IMR-90 (cell line): ENCODE results near the gene SPECC1L. TPM values are rescaled to one million over a fixed set of nuclear protein-coding genes. Genes with fewer than 3 reads are reported as not detected.

ENCODE experiments used
- ATAC-seq: fragments of 200-7000 bp; cut with Tn5 transposase; 2 replicates; pipeline ENCODE4 v1.9.1; 2020; ENCODE audit warnings: low read depth, mild to moderate bottlenecking, moderate library complexity
- BruUV-seq: library from RNA; stranded (reverse); fragments of 400-500 nt; replicated peaks from 2 replicates; lab custom pipeline; 2021; lab: Mats Ljungman, UMichigan
- CTCF ChIA-PET: fragments of 300-600 bp; formaldehyde crosslinking; extraction: SDS; loops from one replicate; lab custom pipeline; 2021; ENCODE audit warnings: antibody characterized with exemption; lab: Yijun Ruan, JAX
- POLR2A ChIA-PET: fragments of 300-600 bp; sonication (Branson Sonifier 250); formaldehyde crosslinking; loops from one replicate; lab custom pipeline; 2022; ENCODE audit warnings: antibody characterized with exemption; ENCODE audit not compliant: unreplicated experiment; lab: Charles Lee
- DNase-seq: peaks from one replicate; pipeline ENCODE4 v3.0.0; 2013
- H2AFZ ChIP-seq: replicated peaks from 2 replicates; pipeline ENCODE3; 2013; ENCODE audit warnings: low read length, mild to moderate bottlenecking; ENCODE audit not compliant: poor library complexity
- H2AK5ac ChIP-seq: 2 replicates; pipeline ENCODE4 v1.6.1; 2013; ENCODE audit warnings: low read depth, low read length, inconsistent platforms
- H2AK9ac ChIP-seq: replicated peaks from 2 replicates; pipeline ENCODE3; 2013; ENCODE audit warnings: mild to moderate bottlenecking, low read depth, low read length, moderate library complexity; ENCODE audit not compliant: poor library complexity
- H2BK120ac ChIP-seq: 2 replicates; pipeline ENCODE4 v1.6.1; 2013; ENCODE audit warnings: low read depth, low read length, inconsistent platforms
- H2BK15ac ChIP-seq: 3 replicates; pipeline ENCODE4 v1.6.1; 2013; ENCODE audit warnings: low read depth, low read length, inconsistent platforms
- H2BK20ac ChIP-seq: 2 replicates; pipeline ENCODE4 v1.6.1; 2013; ENCODE audit warnings: low read depth, mild to moderate bottlenecking, inconsistent platforms, low read length, moderate library complexity
- H2BK5ac ChIP-seq: 2 replicates; pipeline ENCODE4 v1.6.1; 2013; ENCODE audit warnings: mild to moderate bottlenecking, low read depth, low read length, inconsistent platforms; ENCODE audit not compliant: poor library complexity, severe bottlenecking
- H3K14ac ChIP-seq: replicated peaks from 2 replicates; pipeline ENCODE4 v1.6.1; 2013; ENCODE audit warnings: low read depth, low read length, inconsistent platforms
- H3K18ac ChIP-seq: 2 replicates; pipeline ENCODE4 v1.6.1; 2013; ENCODE audit warnings: low read depth, low read length, control low read depth
- H3K23ac ChIP-seq: 2 replicates; pipeline ENCODE4 v1.6.1; 2013; ENCODE audit warnings: low read depth, low read length, inconsistent platforms
- H3K27ac ChIP-seq: 2 replicates; pipeline ENCODE4 v1.5.1; 2013; ENCODE audit warnings: mild to moderate bottlenecking, control low read depth, low read length; ENCODE audit not compliant: insufficient read depth
- H3K27me3 ChIP-seq: 2 replicates; pipeline ENCODE4 v1.6.1; 2013; ENCODE audit warnings: low read length; ENCODE audit not compliant: control insufficient read depth, insufficient read depth
- H3K36me3 ChIP-seq: 2 replicates; pipeline ENCODE4 v1.6.1; 2013; ENCODE audit warnings: low read length, mixed read lengths; ENCODE audit not compliant: control insufficient read depth, insufficient read depth
- H3K4ac ChIP-seq: 2 replicates; pipeline ENCODE4 v1.6.1; 2013; ENCODE audit warnings: low read depth, low read length, inconsistent platforms
- H3K4me1 ChIP-seq: 2 replicates; pipeline ENCODE4 v1.6.1; 2013; ENCODE audit warnings: low read length, mixed read lengths; ENCODE audit not compliant: control insufficient read depth, insufficient read depth
- H3K4me2 ChIP-seq: 2 replicates; pipeline ENCODE4 v1.6.1; 2013; ENCODE audit warnings: low read depth, mild to moderate bottlenecking, control low read depth, low read length, moderate library complexity
- H3K4me3 ChIP-seq: 2 replicates; pipeline ENCODE4 v1.5.1; 2013; ENCODE audit warnings: low read depth, mild to moderate bottlenecking, control low read depth, low read length, moderate library complexity; ENCODE audit not compliant: insufficient read depth
- H3K56ac ChIP-seq: 2 replicates; pipeline ENCODE4 v1.6.1; 2013; ENCODE audit warnings: low read length, inconsistent platforms; ENCODE audit not compliant: insufficient read depth; ENCODE audit errors: extremely low read depth
- H3K79me1 ChIP-seq, 2 experiments: 2 replicates each; pipeline ENCODE4 v1.6.1; 2013; ENCODE audit warnings: low read length in 2 of 2, inconsistent platforms in 1 of 2, low read depth in 1 of 2
- H3K9ac ChIP-seq: 2 replicates; pipeline ENCODE4 v1.6.1; 2013; ENCODE audit warnings: low read depth, low read length, control low read depth
- H3K9me1 ChIP-seq: 2 replicates; pipeline ENCODE4 v1.6.1; 2013; ENCODE audit warnings: low read length, inconsistent platforms; ENCODE audit not compliant: insufficient read depth
- H3K9me3 ChIP-seq: 2 replicates; pipeline ENCODE4 v1.6.1; 2013; ENCODE audit warnings: low read length; ENCODE audit not compliant: control insufficient read depth, insufficient read depth
- H4K20me1 ChIP-seq: 2 replicates; pipeline ENCODE4 v1.6.1; 2013; ENCODE audit warnings: low read length, inconsistent platforms; ENCODE audit not compliant: insufficient read depth
- H4K5ac ChIP-seq: 2 replicates; pipeline ENCODE4 v1.6.1; 2013; ENCODE audit warnings: mild to moderate bottlenecking, low read depth, low read length, control low read depth
- H4K8ac ChIP-seq, 2 experiments: 2 replicates each; pipeline ENCODE4 v1.6.1; 2013; ENCODE audit warnings: low read depth in 2 of 2, low read length in 2 of 2, control low read depth in 1 of 2, inconsistent platforms in 1 of 2
- H4K91ac ChIP-seq: 2 replicates; pipeline ENCODE4 v1.6.1; 2013; ENCODE audit warnings: low read depth, low read length, inconsistent platforms; ENCODE audit not compliant: insufficient read depth
- BHLHE40 ChIP-seq: fragments of 150-350 bp; IDR thresholded peaks from 2 replicates; pipeline ENCODE4 v1.6.1; 2016; ENCODE audit warnings: mild to moderate bottlenecking, low read depth, low read length
- CTCF ChIP-seq: conservative IDR thresholded peaks from 2 replicates; pipeline ENCODE4 v1.5.1; 2012; ENCODE audit warnings: mild to moderate bottlenecking, low read depth, low read length, improper control_type of control experiment
- ELK1 ChIP-seq: fragments of 150-350 bp; IDR thresholded peaks from 2 replicates; pipeline ENCODE4 v1.6.1; 2016; ENCODE audit warnings: low read depth, mild to moderate bottlenecking, low read length, moderate library complexity, borderline replicate concordance
- MAFK ChIP-seq: IDR thresholded peaks from 2 replicates; pipeline ENCODE4 v1.6.1; 2012; ENCODE audit warnings: low read depth, low read length, improper control_type of control experiment
- MAZ ChIP-seq: IDR thresholded peaks from 2 replicates; pipeline ENCODE4 v1.6.1; 2012; ENCODE audit warnings: low read depth, mild to moderate bottlenecking, low read length, improper control_type of control experiment, moderate library complexity, borderline replicate concordance
- MXI1 ChIP-seq: IDR thresholded peaks from 2 replicates; pipeline ENCODE4 v1.6.1; 2012; ENCODE audit warnings: low read depth, mild to moderate bottlenecking, low read length, moderate library complexity, borderline replicate concordance
- NFE2L2 ChIP-seq: fragments of 150-350 bp; IDR thresholded peaks from 2 replicates; pipeline ENCODE4 v1.6.1; 2016; ENCODE audit warnings: low read depth, mild to moderate bottlenecking, low read length
- POLR2A ChIP-seq: IDR thresholded peaks from 2 replicates; pipeline ENCODE4 v1.6.1; 2012; ENCODE audit warnings: mild to moderate bottlenecking, low read depth, low read length
- RAD21 ChIP-seq: IDR thresholded peaks from 2 replicates; pipeline ENCODE4 v1.6.1; 2012; ENCODE audit warnings: low read length, improper control_type of control experiment
- SMC3 ChIP-seq: fragments of 150-350 bp; IDR thresholded peaks from 2 replicates; pipeline ENCODE4 v1.6.1; 2016; ENCODE audit warnings: low read depth, mild to moderate bottlenecking, antibody characterized with exemption, low read length, moderate library complexity
- WGBS, 2 experiments: methylation state at CpG; one replicate each; pipeline versions ENCODE4 v1.1.5 to v1.1.7; 2013; ENCODE audit warnings: missing lambda C conversion rate in 2 of 2; ENCODE audit not compliant: insufficient read length in 1 of 2; ENCODE audit errors: extremely low coverage in 2 of 2; 5-methylcytosine and 5-hydroxymethylcytosine counted together
- dilution Hi-C: fragments of 300-500 bp; cut with HindIII; formaldehyde crosslinking; loops from one replicate; pipeline ENCODE4 v1.14.3; 2018; ENCODE audit warnings: low sequenced_read_pairs; ENCODE audit not compliant: unreplicated experiment
- in situ Hi-C: fragments of 300-500 bp; cut with MboI; formaldehyde crosslinking; loops from 3 replicates; pipeline ENCODE4 v1.14.3; 2019; ENCODE audit warnings: low sequenced_read_pairs, inconsistent platforms, mixed read lengths
- intact Hi-C: fragments of 100-400 bp; cut with micrococcal nuclease; formaldehyde crosslinking; loops from 2 replicates; pipeline ENCODE4 v1.10.0; 2022
- polyA plus RNA-seq, 3 experiments: library from polyadenylated mRNA; depleted of rRNA; stranded (reverse); fragments of >200 nt; gene quantifications; 2 replicates each; pipeline ENCODE4 v1.2.3, GENCODE V29; 2012; ENCODE audit warnings: low replicate concordance in 1 of 3
- total RNA-seq: library from RNA; depleted of rRNA; stranded (reverse); fragments of >200 nt; gene quantifications from 2 replicates; pipeline ENCODE4 v1.2.3, GENCODE V29; 2012

The SPECC1L gene
- total and polyA plus RNA-seq, 2 of the 4 experiments (the other 2 are of a cell fraction): 18.7 to 44.1 TPM

GRCh38 chr22:24394254-24394653 lies 123.6 kb downstream of the SPECC1L start:
- no peak overlapping the region for H3K4ac ChIP-seq
- H3K27ac ChIP-seq: no peak overlapping the region
- no TSS peak for BruUV-seq
- H2BK15ac ChIP-seq: no peak overlapping the region
- H3K79me1 ChIP-seq: peaks cover 12 to 75% of the 10 kb centered on the region in 2 experiments
- no peak overlapping the region for H2AK5ac ChIP-seq
- DNase-seq (no peak), ATAC-seq (no peak)
- H3K18ac ChIP-seq: no peak overlapping the region
- peaks cover 26% of the 10 kb centered on the region for H3K9me1 ChIP-seq
- POLR2A ChIA-PET: no interaction called here
- dilution Hi-C loops: no loop called here
- no peak overlapping the region for H3K14ac ChIP-seq
- no CpG with 5 or more reads among the region's 2 CpGs for WGBS, 2 experiments
- no peak overlapping the region for H3K4me3 ChIP-seq
- no peak overlapping the region for H2BK120ac ChIP-seq
- TF ChIP-seq MAFK: no peak
- TF ChIP-seq RAD21: no peak
- TF ChIP-seq ELK1: no peak
- TF ChIP-seq BHLHE40: no peak
- TF ChIP-seq CTCF: no peak
- TF ChIP-seq SMC3: no peak
- no peak for TF ChIP-seq MXI1
- TF ChIP-seq MAZ: no peak
- no peak for TF ChIP-seq NFE2L2
- no peak for TF ChIP-seq POLR2A
- no peak overlapping the region for H3K56ac ChIP-seq
- H3K4me1 ChIP-seq: peaks cover 29% of the 10 kb centered on the region
- H2BK5ac ChIP-seq: no peak overlapping the region
- no peaks in the 10 kb centered on the region for H3K9me3 ChIP-seq
- no peaks in the 10 kb centered on the region for H3K27me3 ChIP-seq
- no peak overlapping the region for H3K23ac ChIP-seq
- H4K5ac ChIP-seq: no peak overlapping the region
- H4K20me1 ChIP-seq: no peaks in the 10 kb centered on the region
- in situ Hi-C loops: no loop called here
- H2BK20ac ChIP-seq: no peak overlapping the region
- no peak overlapping the region for H4K8ac ChIP-seq
- intact Hi-C loops: no loop called here
- no peak overlapping the region for H2AFZ ChIP-seq
- H3K36me3 ChIP-seq: peaks cover 7% of the 10 kb centered on the region
- no peak overlapping the region for H3K4me2 ChIP-seq
- H3K9ac ChIP-seq: no peak overlapping the region
- CTCF ChIA-PET: no interaction called here
- H4K91ac ChIP-seq: no peak overlapping the region
- H2AK9ac ChIP-seq: no peak overlapping the region
